Uterus (tissue), 2 donors: Measurements from ENCODE around the gene UNKL.

Experiments used
- POLR2A ChIP-seq, 2 donors: fragments of 450-650 bp; IDR thresholded peaks; one replicate each; pipeline ENCODE4 v1.6.1; 2016; ENCODE audit warnings: antibody characterized with exemption in 2 of 2, mild to moderate bottlenecking in 1 of 2, moderate library complexity in 1 of 2
- TF ChIP-seq, protein P1 (sequence below), 4 experiments: fragments of 200-600 bp in 2 of 4; fragments of 450-650 bp in 2 of 4; sonication (generic) in 2 of 4; IDR thresholded peaks; one replicate each; pipeline ENCODE4 v1.5.1; 2016 to 2019; ENCODE audit warnings: antibody characterized with exemption in 4 of 4, mild to moderate bottlenecking in 2 of 4, moderate library complexity in 1 of 4

GRCh38 chr16:1356061-1356900 is 58.2 kb downstream of the UNKL start:
- TF ChIP-seq, protein P1, sequence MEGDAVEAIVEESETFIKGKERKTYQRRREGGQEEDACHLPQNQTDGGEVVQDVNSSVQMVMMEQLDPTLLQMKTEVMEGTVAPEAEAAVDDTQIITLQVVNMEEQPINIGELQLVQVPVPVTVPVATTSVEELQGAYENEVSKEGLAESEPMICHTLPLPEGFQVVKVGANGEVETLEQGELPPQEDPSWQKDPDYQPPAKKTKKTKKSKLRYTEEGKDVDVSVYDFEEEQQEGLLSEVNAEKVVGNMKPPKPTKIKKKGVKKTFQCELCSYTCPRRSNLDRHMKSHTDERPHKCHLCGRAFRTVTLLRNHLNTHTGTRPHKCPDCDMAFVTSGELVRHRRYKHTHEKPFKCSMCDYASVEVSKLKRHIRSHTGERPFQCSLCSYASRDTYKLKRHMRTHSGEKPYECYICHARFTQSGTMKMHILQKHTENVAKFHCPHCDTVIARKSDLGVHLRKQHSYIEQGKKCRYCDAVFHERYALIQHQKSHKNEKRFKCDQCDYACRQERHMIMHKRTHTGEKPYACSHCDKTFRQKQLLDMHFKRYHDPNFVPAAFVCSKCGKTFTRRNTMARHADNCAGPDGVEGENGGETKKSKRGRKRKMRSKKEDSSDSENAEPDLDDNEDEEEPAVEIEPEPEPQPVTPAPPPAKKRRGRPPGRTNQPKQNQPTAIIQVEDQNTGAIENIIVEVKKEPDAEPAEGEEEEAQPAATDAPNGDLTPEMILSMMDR (IDR thresholded peaks at IDR 0.05) = no peak
- TF ChIP-seq POLR2A (IDR thresholded peaks at IDR 0.05) = no peak
